Aorta (tissue), 5 donors: Measurements from ENCODE around the gene PKD2L2. TPM values are rescaled to one million over a fixed set of nuclear protein-coding genes. Genes with fewer than 3 reads are reported as not detected.

Experiments used
- ATAC-seq: fragments of 200-7000 bp; cut with Tn5 transposase; one replicate; pipeline ENCODE4 v1.9.1; 2022; ENCODE audit warnings: moderate library complexity; ENCODE audit not compliant: low FRiP score
- DNase-seq, 2 donors: peaks; one replicate each; pipeline ENCODE4 v3.0.0-alpha.2; 2020
- H3K27ac ChIP-seq, 2 donors: one replicate each; pipeline ENCODE4 v1.5.1; 2013; ENCODE audit warnings: low read length in 2 of 2, mild to moderate bottlenecking in 2 of 2, moderate library complexity in 2 of 2, control low read depth in 1 of 2, inconsistent platforms in 1 of 2, low read depth in 1 of 2
- H3K27me3 ChIP-seq, 2 donors: one replicate each; pipeline ENCODE4 v1.6.1; 2013; ENCODE audit warnings: control low read depth in 1 of 2, low read length in 1 of 2, mild to moderate bottlenecking in 1 of 2, moderate library complexity in 1 of 2; ENCODE audit not compliant: insufficient read depth in 2 of 2, control insufficient read depth in 1 of 2
- H3K36me3 ChIP-seq, 2 donors: one replicate each; pipeline ENCODE4 v1.6.1; 2013; ENCODE audit warnings: control low read depth in 1 of 2, low read length in 1 of 2, mild to moderate bottlenecking in 1 of 2; ENCODE audit not compliant: insufficient read depth in 2 of 2, control insufficient read depth in 1 of 2
- H3K4me1 ChIP-seq, 2 donors: one replicate each; pipeline ENCODE4 v1.6.1; 2013; ENCODE audit warnings: low read length in 2 of 2, control low read depth in 1 of 2, mild to moderate bottlenecking in 1 of 2, moderate library complexity in 1 of 2; ENCODE audit not compliant: insufficient read depth in 2 of 2, control insufficient read depth in 1 of 2
- H3K4me3 ChIP-seq, 2 donors: one replicate each; pipeline ENCODE4 v1.5.1; 2013; ENCODE audit warnings: low read length in 2 of 2, control low read depth in 1 of 2, mild to moderate bottlenecking in 1 of 2
- H3K9me3 ChIP-seq: one replicate; pipeline ENCODE4 v1.6.1; 2013; ENCODE audit warnings: mild to moderate bottlenecking, low read length; ENCODE audit not compliant: control insufficient read depth
- WGBS, 2 donors: extraction: QIAGEN DNeasy Blood & Tissue Kit; methylation state at CpG; one replicate each; pipeline ENCODE4 v1.1.7; 2013; 5-methylcytosine and 5-hydroxymethylcytosine counted together
- intact Hi-C, 2 donors: fragments of 100-400 bp; cut with DNase I; formaldehyde crosslinking; loops; one replicate each; pipeline versions ENCODE4 v1.14.2 to v1.15.0; 2022
- polyA plus RNA-seq, 2 donors: library from polyadenylated mRNA; stranded (reverse); fragments of 200-250 nt; gene quantifications; one replicate each; pipeline ENCODE4 v1.2.3, GENCODE V29; 2013
- total RNA-seq, 2 donors: library from RNA; stranded (reverse); fragmentation: NEBNext Ultra II Directional; extraction: Animal tissue kit (Norgen Biotek cat#: 25700); gene quantifications; one replicate each; pipeline ENCODE4 v1.2.1, GENCODE V29; 2021
- donor health status: healthy with polysubstance abuse.
- donor health status: Bipolar disorder and iron deficiency.
- donor health status: DM: no; HTN: no; CAD: no.
- donor health status: DM: no; HTN: no; CAD: no.
- donor health status: DM: yes; HTN: yes; CAD: no.

Gene PKD2L2
- total and polyA plus RNA-seq, 4 donors: not detected

- Histone ChIP-seq H3K9me3 (no peaks in the 10 kb centered on the region), H3K4me3 (no peak overlapping the region), H3K4me1 (no peaks in the 10 kb centered on the region), H3K27ac (no peak overlapping the region), H3K36me3 (no peaks in the 10 kb centered on the region), H3K27me3 (no peaks in the 10 kb centered on the region)
- intact Hi-C loops: no loop called here
- DNase-seq (no peak), ATAC-seq (no peak)
- 94 to 95% methylated on average over 3 of the region's 3 CpGs for WGBS, 2 donors
These were observed 10.2 kb downstream of the PKD2L2 start for GRCh38 chr5:137899493-137899892.

- H3K4me1 ChIP-seq: no peaks in the 10 kb centered on the region
- H3K9me3 ChIP-seq: no peaks in the 10 kb centered on the region
- WGBS, 2 donors: 73 to 76% methylated on average over 5 of the region's 5 CpGs
- ATAC-seq: no peak
- DNase-seq: no peak
- intact Hi-C loops: no loop called here
- no peaks in the 10 kb centered on the region for H3K27me3 ChIP-seq
- H3K27ac ChIP-seq: no peak overlapping the region
- H3K36me3 ChIP-seq: no peaks in the 10 kb centered on the region
- no peak overlapping the region for H3K4me3 ChIP-seq
These were observed 12.0 kb downstream of the PKD2L2 start for GRCh38 chr5:137901011-137901817.

GRCh38 chr5:137902408-137903133 lies 13.3 kb downstream of the PKD2L2 start:
- no peak for ATAC-seq
- 99 to 100% methylated on average over 1 of the region's 1 CpG for WGBS, 2 donors
- H3K27ac ChIP-seq: no peak overlapping the region
- H3K27me3 ChIP-seq: no peaks in the 10 kb centered on the region
- no peak for DNase-seq
- intact Hi-C loops: no loop called here
- H3K9me3 ChIP-seq: no peaks in the 10 kb centered on the region
- no peak overlapping the region for H3K4me3 ChIP-seq
- no peaks in the 10 kb centered on the region for H3K4me1 ChIP-seq
- H3K36me3 ChIP-seq: no peaks in the 10 kb centered on the region

GRCh38 chr5:137914758-137915157 lies 25.5 kb downstream of the PKD2L2 start:
- no peak for ATAC-seq
- Histone ChIP-seq H3K27ac (no peak overlapping the region), H3K4me3 (no peak overlapping the region), H3K9me3 (no peaks in the 10 kb centered on the region), H3K36me3 (no peaks in the 10 kb centered on the region), H3K4me1 (no peaks in the 10 kb centered on the region), H3K27me3 (no peaks in the 10 kb centered on the region)
- DNase-seq: no peak
- WGBS, 2 donors: 87 to 88% methylated on average over 2 of the region's 2 CpGs
- intact Hi-C loops: no loop called here

GRCh38 chr5:137916923-137917322 lies 27.7 kb downstream of the PKD2L2 start:
- no peak for DNase-seq
- intact Hi-C loops: no loop called here
- 50 to 100% methylated on average over 1 of the region's 1 CpG for WGBS, 2 donors
- H3K27ac ChIP-seq: no peak overlapping the region
- no peak overlapping the region for H3K4me3 ChIP-seq
- H3K9me3 ChIP-seq: no peaks in the 10 kb centered on the region
- no peaks in the 10 kb centered on the region for H3K27me3 ChIP-seq
- no peaks in the 10 kb centered on the region for H3K36me3 ChIP-seq
- no peak for ATAC-seq
- H3K4me1 ChIP-seq: no peaks in the 10 kb centered on the region

GRCh38 chr5:137921931-137922330 lies 32.7 kb downstream of the PKD2L2 start:
- H3K4me1 ChIP-seq: no peaks in the 10 kb centered on the region
- intact Hi-C loops: no loop called here

GRCh38 chr5:137923856-137924255 lies 34.6 kb downstream of the PKD2L2 start:
- WGBS, 2 donors: 26 to 38% methylated on average over 4 of the region's 4 CpGs

More at GRCh38 chr5:137921931-137922330, 32.7 kb downstream of the PKD2L2 start:
- no peaks in the 10 kb centered on the region for H3K9me3 ChIP-seq
- WGBS, 2 donors: 53 to 62% methylated on average over 3 of the region's 3 CpGs
- H3K4me3 ChIP-seq: no peak overlapping the region
- DNase-seq: no peak
- no peak for ATAC-seq
- no peaks in the 10 kb centered on the region for H3K27me3 ChIP-seq
- H3K27ac ChIP-seq: no peak overlapping the region
- peaks cover 0 to 1% of the 10 kb centered on the region in 2 donors for H3K36me3 ChIP-seq

GRCh38 chr5:137932800-137933199 lies 43.5 kb downstream of the PKD2L2 start:
- H3K27ac ChIP-seq: no peak overlapping the region

More at GRCh38 chr5:137923856-137924255, 34.6 kb downstream of the PKD2L2 start:
- Histone ChIP-seq H3K4me1 (no peaks in the 10 kb centered on the region), H3K36me3 (peaks cover 0 to 1% of the 10 kb centered on the region in 2 donors), H3K4me3 (no peak overlapping the region), H3K27me3 (no peaks in the 10 kb centered on the region), H3K9me3 (no peaks in the 10 kb centered on the region), H3K27ac (no peak overlapping the region)
- no peak for DNase-seq
- intact Hi-C loops: no loop called here
- ATAC-seq: no peak

More at GRCh38 chr5:137932800-137933199, 43.5 kb downstream of the PKD2L2 start:
- Histone ChIP-seq H3K4me3 (no peak overlapping the region), H3K9me3 (no peaks in the 10 kb centered on the region), H3K4me1 (peaks cover 4 to 13% of the 10 kb centered on the region in 2 donors), H3K36me3 (peaks cover 0 to 3% of the 10 kb centered on the region in 2 donors), H3K27me3 (no peaks in the 10 kb centered on the region)
- 24 to 32% methylated on average over 3 of the region's 3 CpGs for WGBS, 2 donors
- intact Hi-C loops: no loop called here
- no peak for ATAC-seq
- no peak for DNase-seq
